Nephron progenitor cell (in vitro differentiated cells): ENCODE measurements around the gene CDK11A.

Source experiments
- DNase-seq: peaks from one replicate; pipeline ENCODE4 v3.0.0; 2021
- H3K27ac Mint-ChIP-seq: 2 replicates; pipeline ENCODE4 v1.8.0; 2021; ENCODE audit warnings: mild to moderate bottlenecking, moderate library complexity, mixed read lengths
- H3K27me3 Mint-ChIP-seq: 2 replicates; pipeline ENCODE4 v1.8.0; 2021; ENCODE audit warnings: mild to moderate bottlenecking, low read depth, mixed read lengths; ENCODE audit not compliant: poor library complexity
- H3K36me3 Mint-ChIP-seq: 2 replicates; pipeline ENCODE4 v1.8.0; 2021; ENCODE audit warnings: low read depth, mixed read lengths
- H3K4me1 Mint-ChIP-seq: 2 replicates; pipeline ENCODE4 v1.8.0; 2021; ENCODE audit warnings: mixed read lengths
- H3K4me3 Mint-ChIP-seq: 2 replicates; pipeline ENCODE4 v1.8.0; 2021; ENCODE audit warnings: mild to moderate bottlenecking, moderate library complexity, mixed read lengths
- H3K9me3 Mint-ChIP-seq: 2 replicates; pipeline ENCODE4 v1.8.0; 2021; ENCODE audit warnings: mild to moderate bottlenecking, moderate library complexity, mixed read lengths
- TF ChIP-seq, protein P1 (sequence below): fragments of 200-600 bp; sonication (generic); IDR thresholded peaks from 2 replicates; pipeline ENCODE4 v1.5.0; 2021; ENCODE audit warnings: antibody characterized with exemption

The CDK11A gene

DNA sequence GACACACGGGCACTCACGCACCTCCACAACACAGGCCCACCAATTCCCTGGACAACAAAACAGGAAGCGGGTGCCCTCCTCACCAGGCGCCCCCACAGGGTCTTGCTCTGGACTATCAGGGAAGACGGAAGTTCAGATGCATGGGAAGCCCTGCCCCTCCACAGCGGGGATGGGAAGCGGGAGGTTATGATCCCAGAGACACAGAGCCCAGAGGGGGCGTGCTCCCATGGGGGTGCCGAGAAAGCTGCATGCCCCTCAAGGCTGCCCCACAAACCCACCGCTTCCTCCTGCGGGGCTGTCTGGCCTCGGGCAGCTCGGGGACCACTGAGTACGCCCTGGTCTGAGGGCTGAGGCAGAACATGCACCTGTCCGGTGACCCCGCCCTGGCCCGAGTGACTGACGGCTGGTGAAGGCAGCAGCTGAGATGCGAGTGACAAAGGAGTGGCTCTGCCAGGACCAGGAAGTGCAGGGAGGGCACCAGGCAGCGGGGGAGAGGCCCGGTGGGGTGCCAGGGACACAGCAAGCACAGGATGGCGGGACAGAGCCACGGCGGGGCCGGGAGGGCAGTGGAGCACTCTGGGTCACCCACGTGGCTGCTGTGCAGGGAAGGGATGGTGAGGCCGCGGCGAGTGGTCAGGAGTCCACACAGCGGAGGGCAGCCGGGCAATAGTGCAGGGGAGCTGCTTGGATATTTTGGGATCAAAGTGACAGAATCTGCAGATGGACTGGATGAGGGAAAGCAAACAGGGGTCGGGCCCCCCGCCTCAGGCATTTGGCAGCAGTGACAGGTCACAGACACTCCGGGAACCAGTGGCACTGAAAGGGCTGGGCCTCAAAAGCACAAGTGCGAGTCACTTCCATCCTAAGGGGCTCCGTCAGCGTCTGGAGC lies 35.5 kb upstream of the CDK11A start:
- Mint-ChIP-seq H3K27ac (peak overlapping the region; percentile 48), H3K27me3 (no peaks in the 10 kb centered on the region), H3K36me3 (peaks cover 19% of the 10 kb centered on the region), H3K4me1 (peaks cover 8% of the 10 kb centered on the region), H3K4me3 (no peak overlapping the region), H3K9me3 (no peaks in the 10 kb centered on the region)
- TF ChIP-seq, protein P1, sequence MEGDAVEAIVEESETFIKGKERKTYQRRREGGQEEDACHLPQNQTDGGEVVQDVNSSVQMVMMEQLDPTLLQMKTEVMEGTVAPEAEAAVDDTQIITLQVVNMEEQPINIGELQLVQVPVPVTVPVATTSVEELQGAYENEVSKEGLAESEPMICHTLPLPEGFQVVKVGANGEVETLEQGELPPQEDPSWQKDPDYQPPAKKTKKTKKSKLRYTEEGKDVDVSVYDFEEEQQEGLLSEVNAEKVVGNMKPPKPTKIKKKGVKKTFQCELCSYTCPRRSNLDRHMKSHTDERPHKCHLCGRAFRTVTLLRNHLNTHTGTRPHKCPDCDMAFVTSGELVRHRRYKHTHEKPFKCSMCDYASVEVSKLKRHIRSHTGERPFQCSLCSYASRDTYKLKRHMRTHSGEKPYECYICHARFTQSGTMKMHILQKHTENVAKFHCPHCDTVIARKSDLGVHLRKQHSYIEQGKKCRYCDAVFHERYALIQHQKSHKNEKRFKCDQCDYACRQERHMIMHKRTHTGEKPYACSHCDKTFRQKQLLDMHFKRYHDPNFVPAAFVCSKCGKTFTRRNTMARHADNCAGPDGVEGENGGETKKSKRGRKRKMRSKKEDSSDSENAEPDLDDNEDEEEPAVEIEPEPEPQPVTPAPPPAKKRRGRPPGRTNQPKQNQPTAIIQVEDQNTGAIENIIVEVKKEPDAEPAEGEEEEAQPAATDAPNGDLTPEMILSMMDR = no peak
- no peak for DNase-seq

DNA sequence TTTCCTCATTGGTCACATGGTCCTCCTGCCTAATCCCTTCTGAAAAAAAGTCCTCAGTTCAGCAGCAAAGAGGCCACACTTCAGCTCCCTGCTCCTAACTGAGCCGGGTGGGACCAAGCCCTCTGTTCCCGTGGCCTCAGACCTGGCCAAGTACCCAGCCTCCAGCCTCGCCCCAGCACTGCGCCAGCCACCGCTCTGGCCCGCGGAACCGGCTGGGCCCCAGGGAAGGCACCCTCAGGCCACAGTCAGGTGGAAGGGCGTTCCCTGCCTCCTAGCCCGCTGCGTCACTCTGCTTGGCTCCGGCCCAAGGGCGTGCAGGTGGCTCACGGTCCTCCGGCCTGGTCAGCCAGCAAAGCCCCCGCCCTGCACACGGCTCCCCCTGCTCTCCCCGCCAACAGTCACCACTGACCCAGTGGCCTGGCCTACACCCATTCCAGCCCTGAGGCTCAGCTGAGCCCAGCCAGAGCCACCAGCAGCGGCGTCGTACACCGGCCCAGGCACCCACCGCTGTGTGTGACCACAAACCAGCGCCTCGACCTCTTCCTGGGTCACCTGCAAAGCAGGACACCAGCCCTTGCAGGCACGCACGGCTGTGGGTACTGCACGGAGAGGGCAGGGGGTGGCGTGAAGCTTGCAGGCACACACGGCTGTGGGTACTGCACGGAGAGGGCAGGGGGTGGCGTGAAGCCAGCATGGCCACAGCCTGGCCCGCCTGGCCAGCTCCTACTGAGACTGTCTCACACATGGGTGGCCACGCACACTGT lies 34.7 kb upstream of the CDK11A start:
- no peak overlapping the region for H3K4me3 Mint-ChIP-seq
- no peak for DNase-seq

DNA sequence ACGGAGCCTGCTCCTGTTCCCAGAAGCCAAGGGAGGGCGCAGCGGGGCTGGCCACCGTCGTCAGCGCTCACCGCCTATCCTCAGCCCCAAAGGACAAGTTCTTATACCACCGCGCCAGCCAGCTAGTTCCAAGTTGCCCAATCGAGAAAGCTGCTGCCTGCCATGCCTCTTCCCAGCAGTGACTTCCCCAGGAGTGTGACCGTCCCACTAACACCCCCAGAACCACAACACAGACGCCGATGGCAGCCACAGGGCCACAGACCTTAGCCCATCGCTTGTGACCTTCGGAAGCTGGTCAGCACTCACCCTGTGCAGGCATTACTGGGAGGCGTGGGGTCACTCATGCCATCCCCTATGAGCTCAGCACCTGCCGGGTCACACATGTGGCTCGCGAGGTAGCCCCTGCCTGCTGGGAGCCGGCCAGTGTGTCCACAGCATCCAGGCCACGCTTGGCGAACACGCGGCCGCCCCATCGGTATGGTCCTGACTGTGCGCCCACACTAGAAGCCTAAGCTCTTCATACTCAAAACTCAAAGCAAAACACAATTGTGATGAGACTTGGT lies 34.0 kb upstream of the CDK11A start:
- peaks cover 21% of the 10 kb centered on the region for H3K36me3 Mint-ChIP-seq
- H3K27ac Mint-ChIP-seq = peak overlapping the region; percentile 32
- H3K4me1 Mint-ChIP-seq = no peaks in the 10 kb centered on the region
- TF ChIP-seq, protein P1 = no peak
- no peaks in the 10 kb centered on the region for H3K27me3 Mint-ChIP-seq
- H3K9me3 Mint-ChIP-seq = no peaks in the 10 kb centered on the region
- H3K4me3 Mint-ChIP-seq = no peak overlapping the region
- DNase-seq = no peak

More for the DNA sequence above, 34.7 kb upstream of the CDK11A start:
- Mint-ChIP-seq H3K27ac (peak overlapping the region; percentile 32), H3K9me3 (no peaks in the 10 kb centered on the region), H3K36me3 (peaks cover 21% of the 10 kb centered on the region), H3K4me1 (peaks cover 4% of the 10 kb centered on the region), H3K27me3 (no peaks in the 10 kb centered on the region)
- TF ChIP-seq, protein P1 = no peak

DNA sequence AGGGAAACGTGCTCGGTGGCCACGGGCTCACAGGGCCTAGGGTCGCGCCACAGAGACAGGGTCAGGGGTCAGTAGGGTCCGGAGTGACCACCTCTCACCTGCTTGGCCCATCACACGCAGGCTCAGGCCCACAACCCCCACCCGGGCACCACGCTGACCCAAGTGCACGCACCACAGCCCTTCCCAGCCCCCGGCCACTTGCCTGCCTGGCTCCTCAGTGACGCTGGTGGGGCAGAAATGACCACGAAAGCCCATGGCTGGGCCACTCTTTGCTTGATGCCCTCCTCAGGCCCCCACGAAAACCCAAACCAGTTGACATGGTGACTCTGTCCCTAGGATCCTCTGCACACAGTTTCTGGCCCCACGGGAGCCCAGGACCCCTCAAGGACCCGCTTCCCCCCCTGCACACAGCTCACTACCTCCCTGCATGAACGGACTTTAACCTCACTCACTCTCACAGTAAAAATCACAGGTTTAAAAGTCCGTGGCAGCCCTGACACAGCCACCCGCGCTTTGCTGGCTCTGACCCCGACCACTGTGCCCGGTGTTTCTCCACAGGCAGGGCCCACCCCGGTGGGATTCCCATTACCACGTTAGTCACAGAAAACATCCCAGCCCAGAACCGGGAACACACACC lies 33.4 kb upstream of the CDK11A start:
- H3K9me3 Mint-ChIP-seq = no peaks in the 10 kb centered on the region
- TF ChIP-seq, protein P1 = no peak
- H3K27ac Mint-ChIP-seq = peak overlapping the region; percentile 32
- no peak for DNase-seq
- H3K27me3 Mint-ChIP-seq = no peaks in the 10 kb centered on the region
- H3K4me1 Mint-ChIP-seq = no peaks in the 10 kb centered on the region
- peaks cover 23% of the 10 kb centered on the region for H3K36me3 Mint-ChIP-seq
- no peak overlapping the region for H3K4me3 Mint-ChIP-seq

DNA sequence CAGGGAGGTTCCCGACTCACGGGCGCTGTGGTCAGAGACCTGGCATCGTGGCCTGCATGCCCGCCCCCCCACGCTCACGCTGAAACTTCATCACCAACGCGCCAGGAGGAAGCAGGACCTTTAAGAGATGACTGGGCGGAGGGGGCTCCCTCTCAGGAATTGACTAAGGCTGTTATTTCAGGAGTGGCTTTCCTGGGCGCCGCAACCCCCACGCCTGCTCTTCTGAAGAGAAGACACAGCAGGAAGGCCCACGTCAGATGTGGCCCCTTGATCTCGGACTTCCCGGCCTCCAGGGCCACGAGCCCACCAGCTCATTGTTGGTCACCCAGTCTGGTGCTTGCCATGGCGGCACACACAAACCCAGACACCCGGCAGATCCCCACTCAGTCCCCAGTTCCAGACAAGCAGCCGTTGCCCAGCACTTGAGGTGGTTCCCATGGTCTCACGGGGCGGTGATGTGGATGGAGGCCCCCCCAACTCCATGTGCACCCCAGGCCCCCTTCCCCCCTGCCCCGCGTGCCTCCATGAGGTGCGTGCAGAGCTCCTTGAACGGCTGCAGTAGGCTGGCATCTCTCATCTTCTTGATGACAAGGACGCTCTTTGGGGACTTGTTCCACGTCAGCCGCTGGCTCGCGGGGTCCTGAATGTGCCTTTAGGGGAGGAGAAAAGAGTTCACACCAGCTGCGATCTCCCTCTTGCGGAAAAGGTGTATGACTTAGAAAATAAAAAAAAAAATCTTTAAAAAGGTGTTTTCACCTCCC lies 32.7 kb upstream of the CDK11A start:
- Mint-ChIP-seq H3K27ac (no peak overlapping the region), H3K27me3 (no peaks in the 10 kb centered on the region), H3K9me3 (no peaks in the 10 kb centered on the region), H3K4me1 (no peaks in the 10 kb centered on the region), H3K4me3 (no peak overlapping the region), H3K36me3 (peaks cover 25% of the 10 kb centered on the region)
- no peak for DNase-seq
- TF ChIP-seq, protein P1 = no peak
